ENCODE measurements around the gene TMEM42.

DNA sequence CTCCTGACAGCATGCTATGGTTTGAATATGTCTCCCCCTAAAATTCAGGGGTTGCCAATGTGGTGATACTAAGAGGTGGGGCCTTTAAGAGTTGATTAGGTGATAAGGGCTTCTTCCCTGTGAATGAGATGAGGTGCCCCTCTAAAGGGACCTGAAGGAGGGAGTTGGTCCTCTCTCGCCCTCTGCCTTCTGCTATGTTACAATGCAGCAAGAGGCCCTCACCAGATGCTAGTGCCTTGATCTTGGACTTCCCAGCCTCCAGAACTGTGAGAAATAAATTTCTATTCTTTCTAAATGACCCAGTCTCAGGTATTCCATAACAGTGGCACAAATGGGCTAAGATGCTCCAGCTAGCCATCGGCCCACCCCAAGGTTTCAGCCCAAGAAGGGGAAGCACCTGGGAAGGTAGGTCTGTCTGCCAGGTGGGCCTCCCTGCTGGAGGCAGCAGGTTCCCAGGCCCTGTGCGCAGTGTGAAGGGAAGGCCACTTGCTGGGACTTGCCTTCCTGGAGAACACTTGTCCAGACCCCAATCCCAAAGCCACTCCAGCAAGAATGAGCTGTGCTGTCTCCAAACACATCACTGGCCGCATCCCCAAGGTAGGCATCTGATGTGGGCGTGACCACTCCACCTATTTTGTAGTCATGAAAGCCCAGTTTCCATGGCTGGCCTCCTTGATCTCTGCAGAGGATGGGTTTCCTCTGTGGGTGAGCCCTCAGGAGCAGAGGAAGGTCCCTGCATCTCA lies 21.7 kb downstream of the TMEM42 start:
- TF ChIP-seq EP300 (IDR thresholded peaks at IDR 0.05; ENCODE audit: borderline replicate concordance in 1 of 2, low read depth in 1 of 2, low read length in 1 of 2) (no peak), FOXM1 (IDR thresholded peaks at IDR 0.05; ENCODE audit: low read depth) (no peak), EZH2phosphoT487 (IDR thresholded peaks at IDR 0.05; ENCODE audit: borderline replicate concordance, low read depth) (no peak), YY1 (IDR thresholded peaks at IDR 0.05; ENCODE audit: low read depth) (no peak), RAD21 (IDR thresholded peaks at IDR 0.05; ENCODE audit: low read length) (no peak), FOSL2 (IDR thresholded peaks at IDR 0.05; ENCODE audit: borderline replicate concordance, low read depth) (no peak)
- TF ChIP-seq, protein P1, sequence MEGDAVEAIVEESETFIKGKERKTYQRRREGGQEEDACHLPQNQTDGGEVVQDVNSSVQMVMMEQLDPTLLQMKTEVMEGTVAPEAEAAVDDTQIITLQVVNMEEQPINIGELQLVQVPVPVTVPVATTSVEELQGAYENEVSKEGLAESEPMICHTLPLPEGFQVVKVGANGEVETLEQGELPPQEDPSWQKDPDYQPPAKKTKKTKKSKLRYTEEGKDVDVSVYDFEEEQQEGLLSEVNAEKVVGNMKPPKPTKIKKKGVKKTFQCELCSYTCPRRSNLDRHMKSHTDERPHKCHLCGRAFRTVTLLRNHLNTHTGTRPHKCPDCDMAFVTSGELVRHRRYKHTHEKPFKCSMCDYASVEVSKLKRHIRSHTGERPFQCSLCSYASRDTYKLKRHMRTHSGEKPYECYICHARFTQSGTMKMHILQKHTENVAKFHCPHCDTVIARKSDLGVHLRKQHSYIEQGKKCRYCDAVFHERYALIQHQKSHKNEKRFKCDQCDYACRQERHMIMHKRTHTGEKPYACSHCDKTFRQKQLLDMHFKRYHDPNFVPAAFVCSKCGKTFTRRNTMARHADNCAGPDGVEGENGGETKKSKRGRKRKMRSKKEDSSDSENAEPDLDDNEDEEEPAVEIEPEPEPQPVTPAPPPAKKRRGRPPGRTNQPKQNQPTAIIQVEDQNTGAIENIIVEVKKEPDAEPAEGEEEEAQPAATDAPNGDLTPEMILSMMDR (IDR thresholded peaks at IDR 0.05), result no peak
- TF ChIP-seq, protein P2, sequence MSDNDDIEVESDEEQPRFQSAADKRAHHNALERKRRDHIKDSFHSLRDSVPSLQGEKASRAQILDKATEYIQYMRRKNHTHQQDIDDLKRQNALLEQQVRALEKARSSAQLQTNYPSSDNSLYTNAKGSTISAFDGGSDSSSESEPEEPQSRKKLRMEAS (IDR thresholded peaks at IDR 0.05; ENCODE audit: low read depth), result no peak
